B cell (primary cell): Measurements from ENCODE around the gene DCP1A.

ENCODE experiments used
- CTCF ChIP-seq: fragments of 200-600 bp; IDR thresholded peaks from one replicate; pipeline ENCODE4 v1.8.0; 2022; ENCODE audit warnings: antibody characterized with exemption, mild to moderate bottlenecking
- EZH2 ChIP-seq: IDR thresholded peaks from 2 replicates; pipeline ENCODE4 v1.6.1; 2012; ENCODE audit warnings: borderline replicate concordance, low read depth, mild to moderate bottlenecking, moderate library complexity, low read length; ENCODE audit not compliant: insufficient read depth, poor library complexity, severe bottlenecking

GRCh38 chr3:53384465-53385423, 37.4 kb upstream of the DCP1A start:
- TF ChIP-seq EZH2: no peak
- TF ChIP-seq CTCF: no peak
